Measurements from ENCODE around the gene FGR. TPM values are rescaled to one million over a fixed set of nuclear protein-coding genes. Genes with fewer than 3 reads are reported as not detected.
"Not testable (repeated sequence)": the region's sequence is repeated elsewhere in the genome, so short reads cannot be mapped to it uniquely, and the experiment has no call there.

The FGR gene
- total and polyA plus RNA-seq, 8 donors = 3.1 to 126 (median 4.7) TPM

GRCh38 chr1:27622828-27623227 lies 12.2 kb downstream of the FGR start:
- ATAC-seq (no peak), DNase-seq (peak in 1 of 4 donors; percentile 28)
- Histone ChIP-seq H3K27ac (peak overlapping the region in 1 of 2 donors; percentile 95), H3K4me3 (peak overlapping the region in 1 of 2 donors; percentile 3), H3K36me3 (peaks cover 0 to 56% of the 10 kb centered on the region in 2 donors), H3K9me3 (no peaks in the 10 kb centered on the region), H3K4me1 (peaks cover 0 to 99% of the 10 kb centered on the region in 2 donors), H3K27me3 (no peaks in the 10 kb centered on the region)
- no peak for TF ChIP-seq CTCF (IDR thresholded peaks at IDR 0.05)
- intact Hi-C loops (cut with DNase I) = no loop called here

GRCh38 chr1:27621051-27621920 lies 13.7 kb downstream of the FGR start:
- no peaks in the 10 kb centered on the region for H3K27me3 ChIP-seq
- H3K36me3 ChIP-seq = peaks cover 0 to 72% of the 10 kb centered on the region in 2 donors
- no peak overlapping the region for H3K4me3 ChIP-seq
- H3K4me1 ChIP-seq = peaks cover 0 to 98% of the 10 kb centered on the region in 2 donors
- TF ChIP-seq CTCF (IDR thresholded peaks at IDR 0.05) = no peak
- intact Hi-C loops (cut with DNase I) = no loop called here
- peak overlapping the region in 1 of 2 donors; percentile 95 for H3K27ac ChIP-seq
- ATAC-seq (no peak), DNase-seq (peak in 1 of 4 donors; percentile 43)
- H3K9me3 ChIP-seq = no peaks in the 10 kb centered on the region

- intact Hi-C loops (cut with DNase I) = loop anchor here in 1 of 2 donors (10.0 kb wide), 1 partner anchor 315 kb away; no protein-coding TSS in a partner anchor
- Histone ChIP-seq H3K27ac (peak overlapping the region in 1 of 2 donors; percentile 2), H3K36me3 (peaks cover 0 to 85% of the 10 kb centered on the region in 2 donors), H3K4me1 (peaks cover 0 to 93% of the 10 kb centered on the region in 2 donors)
- not testable (repeated sequence) for DNase-seq, H3K9me3 ChIP-seq, H3K27me3 ChIP-seq, H3K4me3 ChIP-seq, ATAC-seq
Measured at GRCh38 chr1:27619782-27620438, 15.1 kb downstream of the FGR start.

GRCh38 chr1:27618341-27619082 lies 16.5 kb downstream of the FGR start:
- Histone ChIP-seq H3K36me3 (peaks cover 0 to 85% of the 10 kb centered on the region in 2 donors), H3K9me3 (no peaks in the 10 kb centered on the region), H3K27me3 (no peaks in the 10 kb centered on the region), H3K27ac (peak overlapping the region in 1 of 2 donors; percentile 66), H3K4me1 (peaks cover 0 to 86% of the 10 kb centered on the region in 2 donors), H3K4me3 (no peak overlapping the region)
- intact Hi-C loops (cut with DNase I) = loop anchor here in 1 of 2 donors (10.0 kb wide), 1 partner anchor 314 kb away; no protein-coding TSS in a partner anchor
- no peak for TF ChIP-seq CTCF (IDR thresholded peaks at IDR 0.05)
- DNase-seq = peak in 1 of 4 donors; percentile 50
- peak; percentile 23 for ATAC-seq

- no peak for DNase-seq
- no peak overlapping the region for H3K4me3 ChIP-seq
- ATAC-seq = no peak
- no peaks in the 10 kb centered on the region for H3K27me3 ChIP-seq
- no peak for TF ChIP-seq CTCF (IDR thresholded peaks at IDR 0.05)
- H3K36me3 ChIP-seq = peaks cover 0 to 95% of the 10 kb centered on the region in 2 donors
- no peaks in the 10 kb centered on the region for H3K9me3 ChIP-seq
- intact Hi-C loops (cut with DNase I) = loop anchor here in 1 of 2 donors (10.0 kb wide), 1 partner anchor 313 kb away; no protein-coding TSS in a partner anchor
- H3K27ac ChIP-seq = peak overlapping the region in 1 of 2 donors; percentile 66
- H3K4me1 ChIP-seq = peaks cover 0 to 81% of the 10 kb centered on the region in 2 donors
Measured at GRCh38 chr1:27617420-27617819, 17.6 kb downstream of the FGR start.
